SK-N-SH (cell line): ENCODE measurements around the gene UBASH3B.

Experiments used
- CHD2 ChIP-seq: fragments of 150-350 bp; IDR thresholded peaks from 2 replicates; pipeline ENCODE4 v1.6.1; 2018; ENCODE audit warnings: low read length; ENCODE audit not compliant: partially characterized antibody
- CTCF ChIP-seq: fragments of 200-600 bp; sonication (generic); IDR thresholded peaks from 2 replicates; pipeline ENCODE4 v1.6.1; 2017; ENCODE audit warnings: antibody characterized with exemption, mild to moderate bottlenecking, moderate library complexity
- MXI1 ChIP-seq: IDR thresholded peaks from 2 replicates; pipeline ENCODE4 v1.6.1; 2012; ENCODE audit warnings: mild to moderate bottlenecking, low read depth, low read length, improper control_type of control experiment
- RCOR1 ChIP-seq: fragments of 150-350 bp; IDR thresholded peaks from 2 replicates; pipeline ENCODE4 v1.6.1; 2017; ENCODE audit warnings: antibody characterized with exemption, low read length
- TAF1 ChIP-seq: IDR thresholded peaks from 2 replicates; pipeline ENCODE4 v1.6.1; 2012; ENCODE audit warnings: low read depth, mild to moderate bottlenecking, low read length, moderate library complexity, borderline replicate concordance

- TF ChIP-seq TAF1 (no peak), RCOR1 (no peak), MXI1 (no peak), CTCF (no peak), CHD2 (no peak)
Measured at GRCh38 chr11:122645847-122646246, 9.7 kb upstream of the UBASH3B start.
